Epithelial cell of proximal tubule (primary cell): ENCODE data around the gene SH3RF3. TPM values are rescaled to one million over a fixed set of nuclear protein-coding genes. Genes with fewer than 3 reads are reported as not detected.

ENCODE experiments used
- DNase-seq: peaks from one replicate; pipeline ENCODE4 v3.0.0-alpha.2; 2011; ENCODE audit warnings: low read depth
- H3K4me3 ChIP-seq: 2 replicates; pipeline ENCODE4 v1.5.1; 2011; ENCODE audit warnings: low read depth, mild to moderate bottlenecking, low read length
- CTCF ChIP-seq: conservative IDR thresholded peaks from 2 replicates; pipeline ENCODE4 v1.5.1; 2012; ENCODE audit warnings: low read depth, mild to moderate bottlenecking, low read length
- total RNA-seq: library from RNA; depleted of rRNA; stranded (reverse); fragments of >200 nt; gene quantifications from 2 replicates; pipeline ENCODE4 v1.2.3, GENCODE V29; 2015

The SH3RF3 gene
- total RNA-seq, 1 donor from 2014 or later: 1.7 TPM

GRCh38 chr2:109185338-109185737, 56.3 kb downstream of the SH3RF3 start:
- DNase-seq: peak; percentile 69
- TF ChIP-seq CTCF: no peak
- H3K4me3 ChIP-seq: peak overlapping the region; percentile 0

GRCh38 chr2:109185821-109186570, 57.0 kb downstream of the SH3RF3 start:
- H3K4me3 ChIP-seq: peak overlapping the region; percentile 0
- DNase-seq: peak; percentile 80
- no peak for TF ChIP-seq CTCF

- TF ChIP-seq CTCF: no peak
- no peak overlapping the region for H3K4me3 ChIP-seq
- DNase-seq: no peak
These were observed 57.7 kb downstream of the SH3RF3 start for GRCh38 chr2:109186656-109187250.

- no peak for TF ChIP-seq CTCF
- H3K4me3 ChIP-seq: no peak overlapping the region
- no peak for DNase-seq
These were observed 58.9 kb downstream of the SH3RF3 start for GRCh38 chr2:109187711-109188495.

GRCh38 chr2:109188496-109188890, 59.5 kb downstream of the SH3RF3 start:
- TF ChIP-seq CTCF: no peak
- no peak overlapping the region for H3K4me3 ChIP-seq
- DNase-seq: no peak

GRCh38 chr2:109188898-109189297, 59.9 kb downstream of the SH3RF3 start:
- TF ChIP-seq CTCF: no peak
- no peak for DNase-seq
- peak overlapping the region; percentile 3 for H3K4me3 ChIP-seq
